Iris pigment epithelial cell (primary cell): ENCODE measurements around the gene TMPRSS11E.
"Not testable (repeated sequence)": the region's sequence is repeated elsewhere in the genome, so short reads cannot be mapped to it uniquely, and the experiment has no call there.

Source experiments
- DNase-seq: peaks from one replicate; pipeline ENCODE4 v3.0.0-alpha.2; 2011; ENCODE audit warnings: low read depth

TMPRSS11E gene

GRCh38 chr4:68447201-68447600 is at the start of gene TMPRSS11E:
TSS of gene TMPRSS11E (plus strand) at chr4:68447463. CDS start at chr4:68447513, 50 bp downstream.
- DNase-seq, result no peak

GRCh38 chr4:68399306-68399705 is 48.0 kb upstream of the TMPRSS11E start:
- no peak for DNase-seq

GRCh38 chr4:68401231-68401630 is 46.0 kb upstream of the TMPRSS11E start:
- DNase-seq, result no peak

GRCh38 chr4:68404153-68404552 is 43.1 kb upstream of the TMPRSS11E start:
- no peak for DNase-seq

- not testable (repeated sequence) for DNase-seq
Measured at GRCh38 chr4:68405718-68406478, 41.4 kb upstream of the TMPRSS11E start.

- no peak for DNase-seq
Measured at GRCh38 chr4:68406479-68406859, 40.8 kb upstream of the TMPRSS11E start.

- not testable (repeated sequence) for DNase-seq
Measured at GRCh38 chr4:68407015-68407867, 40.0 kb upstream of the TMPRSS11E start.

- DNase-seq, result no peak
Measured at GRCh38 chr4:68407868-68408190, 39.4 kb upstream of the TMPRSS11E start.

GRCh38 chr4:68410149-68410548 is 37.1 kb upstream of the TMPRSS11E start:
- DNase-seq, result no peak

- no peak for DNase-seq
Measured at GRCh38 chr4:68410643-68411042, 36.6 kb upstream of the TMPRSS11E start.

- not testable (repeated sequence) for DNase-seq
Measured at GRCh38 chr4:68412031-68412430, 35.2 kb upstream of the TMPRSS11E start.

GRCh38 chr4:68416591-68416990 is 30.7 kb upstream of the TMPRSS11E start:
- no peak for DNase-seq

- DNase-seq, result no peak
Measured at GRCh38 chr4:68426516-68426915, 20.7 kb upstream of the TMPRSS11E start.

GRCh38 chr4:68430337-68430736 is 16.9 kb upstream of the TMPRSS11E start:
- no peak for DNase-seq

GRCh38 chr4:68432320-68432719 is 14.9 kb upstream of the TMPRSS11E start:
- no peak for DNase-seq

GRCh38 chr4:68433582-68433981 is 13.7 kb upstream of the TMPRSS11E start:
- no peak for DNase-seq

- DNase-seq, result no peak
Measured at GRCh38 chr4:68434277-68434676, 13.0 kb upstream of the TMPRSS11E start.

GRCh38 chr4:68434836-68435235 is 12.4 kb upstream of the TMPRSS11E start:
- DNase-seq, result no peak

- peak; percentile 6 for DNase-seq
Measured at GRCh38 chr4:68445111-68445510, 2.2 kb upstream of the TMPRSS11E start.

- peak; percentile 21 for DNase-seq
Measured at GRCh38 chr4:68451246-68452211, 4.3 kb downstream of the TMPRSS11E start.

- DNase-seq, result no peak
Measured at GRCh38 chr4:68460085-68460484, 12.8 kb downstream of the TMPRSS11E start.

- DNase-seq, result no peak
Measured at GRCh38 chr4:68461790-68462189, 14.5 kb downstream of the TMPRSS11E start.
